Activated CD4-positive, alpha-beta T cell treated with anti-CD3 and anti-CD28 coated beads, Interleukin-2, amount 10 ng/mL, durations not matched to agents 24 days and 14 days (primary cell): ENCODE measurements around the gene NXPE3. TPM values are rescaled to one million over a fixed set of nuclear protein-coding genes. Genes with fewer than 3 reads are reported as not detected.

Experiments
- DNase-seq: peaks from one replicate; pipeline ENCODE4 v3.0.0; 2022
- H3K27ac Mint-ChIP-seq: one replicate; pipeline ENCODE4 v1.8.0; 2022; ENCODE audit warnings: mild to moderate bottlenecking, mixed read lengths
- H3K27me3 Mint-ChIP-seq: one replicate; pipeline ENCODE4 v1.8.0; 2022; ENCODE audit warnings: mixed read lengths
- H3K36me3 Mint-ChIP-seq: one replicate; pipeline ENCODE4 v1.8.0; 2022; ENCODE audit warnings: low read depth, mild to moderate bottlenecking, mixed read lengths
- H3K4me1 Mint-ChIP-seq: one replicate; pipeline ENCODE4 v1.8.0; 2021; ENCODE audit warnings: mixed read lengths
- H3K4me3 Mint-ChIP-seq: one replicate; pipeline ENCODE4 v1.8.0; 2022; ENCODE audit warnings: mild to moderate bottlenecking, moderate library complexity, mixed read lengths
- H3K9me3 Mint-ChIP-seq: one replicate; pipeline ENCODE4 v1.8.0; 2021; ENCODE audit warnings: mixed read lengths
- intact Hi-C: fragments of 100-400 bp; cut with micrococcal nuclease; formaldehyde crosslinking; loops from one replicate; pipeline ENCODE4 v1.15.1; 2023
- total RNA-seq: library from RNA; stranded (reverse); gene quantifications from 2 replicates; pipeline ENCODE4 v1.2.3, GENCODE V29; 2022

NXPE3 gene
- total RNA-seq, 1 donor from 2014 or later: 18.2 TPM

DNA sequence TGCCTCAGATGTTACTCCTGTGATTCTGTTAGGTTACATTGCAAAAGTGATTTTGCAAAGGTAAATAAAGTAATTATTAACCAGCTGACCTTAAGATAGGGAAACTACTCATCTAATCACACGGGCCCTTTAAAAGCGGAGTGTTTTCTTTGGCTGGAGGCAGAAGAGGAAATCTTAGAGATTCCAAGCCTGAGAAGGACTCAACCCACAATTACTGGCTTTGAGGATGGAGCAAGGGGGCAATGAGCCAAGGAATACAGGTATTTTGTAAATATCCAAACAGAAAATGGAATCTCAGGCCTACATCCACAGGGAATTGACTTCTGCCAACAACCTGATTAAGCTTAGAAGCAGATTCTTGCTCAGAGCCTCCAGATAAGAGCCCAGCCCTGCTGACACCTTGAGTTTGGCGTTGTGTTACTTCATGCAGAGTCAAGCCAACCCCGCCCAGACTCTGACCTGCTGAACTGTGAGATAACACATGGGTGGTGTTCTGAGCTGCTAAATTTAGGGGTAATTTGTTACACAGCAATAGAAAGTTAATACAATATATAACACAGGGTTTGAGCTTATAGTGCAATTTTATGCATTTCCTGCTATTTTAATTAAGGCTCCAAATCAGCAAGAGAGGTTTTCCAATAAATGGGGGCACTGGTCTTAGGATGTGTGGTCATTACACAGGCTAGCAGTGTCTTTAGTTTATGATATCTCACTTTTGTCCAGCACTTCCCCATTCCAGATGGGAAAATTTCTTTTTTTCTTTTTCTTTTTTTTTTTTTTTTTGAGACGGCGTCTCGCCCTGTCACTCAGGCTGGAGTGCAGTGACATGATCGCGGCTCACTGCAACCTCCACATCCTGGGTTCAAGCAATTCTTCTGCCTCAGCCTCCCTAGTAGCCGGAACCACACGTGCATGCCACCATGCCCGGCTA lies 89.8 kb downstream of the NXPE3 start:
- intact Hi-C loops: no loop called here
- H3K27ac Mint-ChIP-seq: no peak overlapping the region
- H3K27me3 Mint-ChIP-seq: peaks cover 2% of the 10 kb centered on the region
- no peak overlapping the region for H3K4me3 Mint-ChIP-seq
- H3K4me1 Mint-ChIP-seq: no peaks in the 10 kb centered on the region
- H3K36me3 Mint-ChIP-seq: no peaks in the 10 kb centered on the region
- peaks cover 8% of the 10 kb centered on the region for H3K9me3 Mint-ChIP-seq
- peak; percentile 42 for DNase-seq

DNA sequence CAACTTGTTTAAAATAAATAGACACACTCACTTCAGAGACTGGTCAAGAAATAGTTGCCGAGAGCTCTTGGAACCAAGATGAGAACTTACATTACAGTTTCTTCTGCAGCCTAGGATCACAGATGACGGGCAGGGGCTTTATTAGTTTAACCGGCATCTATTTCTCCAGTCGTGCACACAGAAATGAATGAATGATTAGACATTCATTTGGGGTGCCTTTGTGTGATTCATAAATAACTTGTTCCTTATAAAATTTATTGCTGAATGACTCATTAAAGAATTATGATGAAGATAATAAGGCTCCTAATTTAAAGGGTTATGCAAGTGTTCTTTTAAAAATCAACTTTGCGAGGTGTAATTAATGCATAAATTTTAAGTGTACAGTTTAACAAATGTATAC lies 91.1 kb downstream of the NXPE3 start:
- intact Hi-C loops: no loop called here
- no peak overlapping the region for H3K27ac Mint-ChIP-seq
- H3K9me3 Mint-ChIP-seq: peaks cover 12% of the 10 kb centered on the region
- no peaks in the 10 kb centered on the region for H3K36me3 Mint-ChIP-seq
- no peaks in the 10 kb centered on the region for H3K4me1 Mint-ChIP-seq
- H3K4me3 Mint-ChIP-seq: no peak overlapping the region
- no peak for DNase-seq
- H3K27me3 Mint-ChIP-seq: peaks cover 2% of the 10 kb centered on the region

DNA sequence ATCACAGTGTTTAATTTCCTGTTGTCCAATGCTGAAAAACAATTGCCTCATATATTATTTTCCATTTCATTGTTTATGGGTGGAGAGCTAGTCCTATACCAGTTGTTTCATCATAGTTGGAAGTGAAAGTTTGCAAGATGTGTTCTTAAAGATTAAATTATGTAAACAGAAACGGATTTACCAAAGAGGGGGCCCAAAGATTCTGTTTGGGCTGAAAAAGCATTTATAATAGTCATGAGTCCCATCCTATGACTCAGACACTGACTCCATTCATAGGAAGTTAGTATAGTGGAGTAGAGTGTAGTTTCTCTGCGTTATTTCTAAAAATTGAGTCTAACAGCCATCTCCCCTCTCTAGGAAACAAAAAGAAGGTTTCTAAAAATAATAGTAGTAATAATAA lies 94.6 kb downstream of the NXPE3 start:
- no peaks in the 10 kb centered on the region for H3K4me1 Mint-ChIP-seq
- no peak for DNase-seq
- no peak overlapping the region for H3K27ac Mint-ChIP-seq
- no peaks in the 10 kb centered on the region for H3K36me3 Mint-ChIP-seq
- H3K9me3 Mint-ChIP-seq: peaks cover 16% of the 10 kb centered on the region
- intact Hi-C loops: no loop called here
- H3K4me3 Mint-ChIP-seq: no peak overlapping the region
- H3K27me3 Mint-ChIP-seq: peaks cover 4% of the 10 kb centered on the region

DNA sequence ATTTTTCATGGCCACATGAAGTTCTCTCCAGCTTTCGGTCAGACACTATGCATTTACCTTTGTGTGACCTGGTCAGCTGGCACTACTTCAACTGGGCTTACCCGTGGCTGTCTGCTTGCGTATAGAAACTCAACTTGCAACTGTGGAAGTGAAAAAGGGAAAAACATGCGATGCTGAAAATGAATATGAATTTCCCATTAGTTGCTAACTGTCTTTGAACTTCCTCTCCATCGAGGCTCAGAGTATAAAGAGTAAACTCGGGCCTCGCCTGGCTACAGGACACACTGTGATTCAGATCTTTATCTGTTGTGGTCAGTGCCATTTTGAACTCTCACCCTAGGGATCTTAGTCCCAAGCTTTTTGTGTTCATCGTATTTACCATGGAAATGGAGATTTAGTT lies 97.1 kb downstream of the NXPE3 start:
- DNase-seq: no peak
- Mint-ChIP-seq H3K4me3 (no peak overlapping the region), H3K9me3 (peaks cover 16% of the 10 kb centered on the region), H3K4me1 (no peaks in the 10 kb centered on the region), H3K27ac (no peak overlapping the region), H3K36me3 (no peaks in the 10 kb centered on the region), H3K27me3 (peaks cover 6% of the 10 kb centered on the region)
- intact Hi-C loops: no loop called here

Other genes with a start within 250 kb of the NXPE3 start
- 58.3 and 59.9 TPM in 2 replicates for gene TRMT10C, start 217.3 kb upstream of the NXPE3 start, total RNA-seq
- gene PCNP, start 205.0 kb upstream of the NXPE3 start, total RNA-seq: 190 and 205 TPM in 2 replicates
- gene ZBTB11, start 102.1 kb upstream of the NXPE3 start, total RNA-seq: 29.0 and 30.2 TPM in 2 replicates
- gene RPL24, start 92.5 kb upstream of the NXPE3 start, total RNA-seq: 1,569 and 1,570 TPM in 2 replicates
- 20.3 and 22.8 TPM in 2 replicates for gene CEP97, start 54.6 kb upstream of the NXPE3 start, total RNA-seq
- 57.2 and 59.2 TPM in 2 replicates for gene NFKBIZ, start 70.3 kb downstream of the NXPE3 start, total RNA-seq